Measurements from ENCODE around the gene SPOP. TPM values are rescaled to one million over a fixed set of nuclear protein-coding genes. Genes with fewer than 3 reads are reported as not detected.

SPOP gene
- total RNA-seq, 4 donors from 2014 or later, result 27.5 to 57.5 (median 53.5) TPM

GRCh38 chr17:49638818-49639217, 39.1 kb downstream of the SPOP start:
- H3K27ac ChIP-seq, result peak overlapping the region; percentile 72 to 85 (median 76)
- H3K36me3 ChIP-seq, result no peaks in the 10 kb centered on the region
- peaks cover 50 to 66% of the 10 kb centered on the region in 2 donors for H3K4me1 ChIP-seq
- in situ Hi-C loops (cut with MboI; ENCODE audit: low sequenced_read_pairs in 4 of 4), result no loop called here
- DNase-seq (peak; percentile 6 to 49), ATAC-seq (peak; percentile 94 to 97)
- intact Hi-C loops (cut with DNase I; ENCODE audit: low total_unique reads), result no loop called here
- H3K4me3 ChIP-seq, result peak overlapping the region in 1 of 4 donors; percentile 14
- no peaks in the 10 kb centered on the region for H3K9me3 ChIP-seq
- no peaks in the 10 kb centered on the region for H3K27me3 ChIP-seq
- no peak for TF ChIP-seq POLR2A (IDR thresholded peaks at IDR 0.05)
- no peak for TF ChIP-seq CTCF (IDR thresholded peaks at IDR 0.05 in 4 of 5, conservative IDR thresholded peaks at IDR 0.05 in 1 of 5)

GRCh38 chr17:49637739-49638138, 40.2 kb downstream of the SPOP start:
- no peak for TF ChIP-seq POLR2A (IDR thresholded peaks at IDR 0.05)
- in situ Hi-C loops (cut with MboI; ENCODE audit: low sequenced_read_pairs in 4 of 4) (no loop called here), intact Hi-C loops (cut with DNase I; ENCODE audit: low total_unique reads) (no loop called here)
- Histone ChIP-seq H3K27ac (peak overlapping the region; percentile 72 to 85 (median 76)), H3K4me3 (no peak overlapping the region), H3K27me3 (no peaks in the 10 kb centered on the region), H3K4me1 (peaks cover 50 to 68% of the 10 kb centered on the region in 2 donors), H3K9me3 (no peaks in the 10 kb centered on the region), H3K36me3 (no peaks in the 10 kb centered on the region)
- ATAC-seq (no peak), DNase-seq (no peak)

- ATAC-seq (no peak), DNase-seq (no peak)
- peaks cover 50 to 68% of the 10 kb centered on the region in 2 donors for H3K4me1 ChIP-seq
- no peak for TF ChIP-seq POLR2A (IDR thresholded peaks at IDR 0.05)
- no peak for TF ChIP-seq CTCF (IDR thresholded peaks at IDR 0.05 in 4 of 5, conservative IDR thresholded peaks at IDR 0.05 in 1 of 5)
- H3K36me3 ChIP-seq, result no peaks in the 10 kb centered on the region
- in situ Hi-C loops (cut with MboI; ENCODE audit: low sequenced_read_pairs in 4 of 4), result no loop called here
- H3K4me3 ChIP-seq, result no peak overlapping the region
- H3K9me3 ChIP-seq, result no peaks in the 10 kb centered on the region
- H3K27ac ChIP-seq, result peak overlapping the region; percentile 72 to 85 (median 76)
- no peaks in the 10 kb centered on the region for H3K27me3 ChIP-seq
- intact Hi-C loops (cut with DNase I; ENCODE audit: low total_unique reads), result no loop called here
These were observed 40.8 kb downstream of the SPOP start for GRCh38 chr17:49637050-49637449.

GRCh38 chr17:49635121-49635520, 42.8 kb downstream of the SPOP start:
- H3K27ac ChIP-seq, result peak overlapping the region; percentile 84 to 85 (median 84)
- H3K4me1 ChIP-seq, result peaks cover 62 to 82% of the 10 kb centered on the region in 2 donors
- no peak overlapping the region for H3K4me3 ChIP-seq
- TF ChIP-seq POLR2A (IDR thresholded peaks at IDR 0.05) (no peak), CTCF (IDR thresholded peaks at IDR 0.05 in 4 of 5, conservative IDR thresholded peaks at IDR 0.05 in 1 of 5) (no peak)
- intact Hi-C loops (cut with DNase I; ENCODE audit: low total_unique reads), result no loop called here
- ATAC-seq, result no peak
- no peaks in the 10 kb centered on the region for H3K9me3 ChIP-seq
- H3K36me3 ChIP-seq, result no peaks in the 10 kb centered on the region
- in situ Hi-C loops (cut with MboI; ENCODE audit: low sequenced_read_pairs in 4 of 4), result no loop called here
- DNase-seq, result no peak
- H3K27me3 ChIP-seq, result no peaks in the 10 kb centered on the region

GRCh38 chr17:49634485-49634860, 43.4 kb downstream of the SPOP start:
- intact Hi-C loops (cut with DNase I; ENCODE audit: low total_unique reads) (loop anchor here (5.0 kb wide), 1 partner anchor 43 kb away; the partner anchor contains the start of gene SPOP), in situ Hi-C loops (cut with MboI; ENCODE audit: low sequenced_read_pairs in 4 of 4) (no loop called here)
- TF ChIP-seq POLR2A (IDR thresholded peaks at IDR 0.05) (no peak), CTCF (IDR thresholded peaks at IDR 0.05 in 4 of 5, conservative IDR thresholded peaks at IDR 0.05 in 1 of 5) (no peak)
- Histone ChIP-seq H3K4me1 (peaks cover 66 to 83% of the 10 kb centered on the region in 2 donors), H3K27me3 (no peaks in the 10 kb centered on the region), H3K4me3 (no peak overlapping the region), H3K9me3 (no peaks in the 10 kb centered on the region), H3K27ac (peak overlapping the region; percentile 84 to 85 (median 84)), H3K36me3 (no peaks in the 10 kb centered on the region)
- DNase-seq (no peak), ATAC-seq (no peak)

Measured in gastrocnemius medialis (tissue), 4 donors.